ENCODE results near the gene SYNDIG1L.

GRCh38 chr14:74401504-74402241, 24.3 kb downstream of the SYNDIG1L start:
- TF ChIP-seq CTCF (IDR thresholded peaks at IDR 0.05) (no peak), POLR2A (IDR thresholded peaks at IDR 0.05) (no peak), POLR2AphosphoS5 (IDR thresholded peaks at IDR 0.05) (no peak)

Data from prostate gland (tissue), 2 donors.